SU-DHL-6 (cell line): ENCODE data around the gene ABHD4.

Experiments
- CTCF ChIP-seq: fragments of 200-600 bp; sonication (generic); IDR thresholded peaks from one replicate; pipeline ENCODE4 v1.5.1; 2017; ENCODE audit warnings: antibody characterized with exemption, mild to moderate bottlenecking, low read length, moderate library complexity; ENCODE audit not compliant: insufficient read depth, poor library complexity, severe bottlenecking
- EZH2phosphoT487 ChIP-seq: fragments of 200-600 bp; sonication (generic), shearing (Covaris generic); conservative IDR thresholded peaks from 2 replicates; pipeline ENCODE4 v1.6.1; 2018; ENCODE audit warnings: mild to moderate bottlenecking, antibody characterized with exemption, low read length, moderate library complexity, mixed read lengths

DNA sequence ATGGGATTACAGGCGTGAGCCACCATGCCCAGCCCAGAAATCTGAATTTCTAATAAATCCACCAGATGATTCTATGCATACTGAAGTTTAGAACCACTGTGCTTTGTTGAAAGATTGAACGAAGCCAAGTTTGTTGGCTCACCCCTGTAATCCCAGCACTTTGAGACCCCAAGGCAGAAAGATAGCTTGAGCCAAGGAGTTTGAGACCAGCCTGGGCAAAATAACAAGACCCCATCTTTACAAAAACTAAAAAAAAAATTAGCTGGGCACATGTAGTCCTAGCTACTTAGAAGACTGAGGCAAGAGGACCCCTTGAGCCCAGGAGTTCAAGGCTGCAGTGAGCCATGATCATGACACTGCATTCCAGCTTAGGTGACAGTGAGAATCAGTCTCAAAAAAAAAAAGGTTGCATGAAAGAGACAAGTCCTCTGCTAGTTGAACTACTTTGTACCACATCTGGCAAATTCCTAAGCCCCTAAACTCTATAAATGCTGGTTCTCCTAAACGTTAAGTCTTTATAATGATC, 1.7 kb upstream of the ABHD4 start:
- no peak for TF ChIP-seq CTCF
- no peak for TF ChIP-seq EZH2phosphoT487
